Type B pancreatic cell (in vitro differentiated cells): ENCODE results near the gene ABHD2. TPM values are rescaled to one million over a fixed set of nuclear protein-coding genes. Genes with fewer than 3 reads are reported as not detected.

ENCODE experiments used
- DNase-seq: peaks from one replicate; pipeline ENCODE4 v3.0.0; 2021; ENCODE audit warnings: mixed read lengths; ENCODE audit not compliant: unreplicated experiment; ENCODE audit errors: extremely low spot score
- H3K27ac Mint-ChIP-seq: 2 replicates; pipeline ENCODE4 v1.8.0; 2021; ENCODE audit warnings: mild to moderate bottlenecking, mixed read lengths
- H3K27me3 Mint-ChIP-seq: 2 replicates; pipeline ENCODE4 v1.8.0; 2021; ENCODE audit warnings: mixed read lengths
- H3K36me3 Mint-ChIP-seq: 2 replicates; pipeline ENCODE4 v1.8.0; 2021; ENCODE audit warnings: mixed read lengths
- H3K4me1 Mint-ChIP-seq: one replicate; pipeline ENCODE4 v1.8.0; 2021; ENCODE audit warnings: mixed read lengths; ENCODE audit not compliant: unreplicated experiment
- H3K4me3 Mint-ChIP-seq: 2 replicates; pipeline ENCODE4 v1.8.0; 2021; ENCODE audit warnings: mild to moderate bottlenecking, mixed read lengths
- H3K9me3 Mint-ChIP-seq: 2 replicates; pipeline ENCODE4 v1.8.0; 2021; ENCODE audit warnings: mixed read lengths
- CTCF ChIP-seq: fragments of 200-600 bp; sonication (generic); conservative IDR thresholded peaks from 2 replicates; pipeline ENCODE4 v1.5.0; 2021; ENCODE audit warnings: antibody characterized with exemption, mild to moderate bottlenecking
- total RNA-seq: library from RNA; stranded (reverse); gene quantifications from 2 replicates; pipeline ENCODE4 v1.2.1, GENCODE V29; 2021; ENCODE audit warnings: low replicate concordance

Gene ABHD2
- total RNA-seq, 1 donor from 2014 or later = 55.4 TPM

GRCh38 chr15:89058876-89059405 lies 29.3 kb upstream of the ABHD2 start:
- Mint-ChIP-seq H3K36me3 (no peaks in the 10 kb centered on the region), H3K4me1 (peaks cover 5% of the 10 kb centered on the region), H3K27ac (no peak overlapping the region), H3K4me3 (no peak overlapping the region), H3K27me3 (no peaks in the 10 kb centered on the region), H3K9me3 (no peaks in the 10 kb centered on the region)
- no peak for TF ChIP-seq CTCF
- DNase-seq = no peak

GRCh38 chr15:89066280-89066679 lies 22.0 kb upstream of the ABHD2 start:
- Mint-ChIP-seq H3K27me3 (no peaks in the 10 kb centered on the region), H3K9me3 (peaks cover 5% of the 10 kb centered on the region), H3K4me3 (no peak overlapping the region)

GRCh38 chr15:89067751-89068150 lies 20.5 kb upstream of the ABHD2 start:
- no peak for TF ChIP-seq CTCF
- H3K4me3 Mint-ChIP-seq = no peak overlapping the region
- peaks cover 5% of the 10 kb centered on the region for H3K9me3 Mint-ChIP-seq
- DNase-seq = no peak
- no peaks in the 10 kb centered on the region for H3K27me3 Mint-ChIP-seq
- no peak overlapping the region for H3K27ac Mint-ChIP-seq
- no peaks in the 10 kb centered on the region for H3K36me3 Mint-ChIP-seq
- H3K4me1 Mint-ChIP-seq = no peaks in the 10 kb centered on the region

More at GRCh38 chr15:89066280-89066679, 22.0 kb upstream of the ABHD2 start:
- no peak for TF ChIP-seq CTCF
- H3K27ac Mint-ChIP-seq = no peak overlapping the region
- DNase-seq = no peak
- H3K4me1 Mint-ChIP-seq = no peaks in the 10 kb centered on the region
- H3K36me3 Mint-ChIP-seq = no peaks in the 10 kb centered on the region

GRCh38 chr15:89068325-89068784 lies 19.9 kb upstream of the ABHD2 start:
- no peak for TF ChIP-seq CTCF
- DNase-seq = no peak
- H3K9me3 Mint-ChIP-seq = peaks cover 5% of the 10 kb centered on the region
- no peaks in the 10 kb centered on the region for H3K4me1 Mint-ChIP-seq
- H3K27ac Mint-ChIP-seq = no peak overlapping the region
- H3K4me3 Mint-ChIP-seq = no peak overlapping the region
- no peaks in the 10 kb centered on the region for H3K36me3 Mint-ChIP-seq
- H3K27me3 Mint-ChIP-seq = no peaks in the 10 kb centered on the region

- no peaks in the 10 kb centered on the region for H3K4me1 Mint-ChIP-seq
- H3K4me3 Mint-ChIP-seq = no peak overlapping the region
- no peak for DNase-seq
- H3K27ac Mint-ChIP-seq = no peak overlapping the region
- peaks cover 5% of the 10 kb centered on the region for H3K9me3 Mint-ChIP-seq
- H3K27me3 Mint-ChIP-seq = no peaks in the 10 kb centered on the region
- TF ChIP-seq CTCF = no peak
- H3K36me3 Mint-ChIP-seq = no peaks in the 10 kb centered on the region
These were observed 17.8 kb upstream of the ABHD2 start for GRCh38 chr15:89070197-89071124.
